Measurements from ENCODE around the gene LRIG3.

- TF ChIP-seq CTCF (IDR thresholded peaks at IDR 0.05; ENCODE audit: insufficient read depth, low read length) (no peak), GABPA (IDR thresholded peaks at IDR 0.05; ENCODE audit: low read depth) (no peak), POLR2AphosphoS5 (IDR thresholded peaks at IDR 0.05; ENCODE audit: low read depth) (no peak)
These were observed 48.9 kb upstream of the LRIG3 start for GRCh38 chr12:58969237-58969636.
